CD4-positive, alpha-beta memory T cell (primary cell): ENCODE results near the gene TMIGD1. TPM values are rescaled to one million over a fixed set of nuclear protein-coding genes. Genes with fewer than 3 reads are reported as not detected.

Experiments used
- CTCF ChIA-PET: fragments of 350-600 bp; sonication (Branson Sonifier 250); formaldehyde crosslinking; loops from one replicate; lab custom pipeline; 2021; ENCODE audit warnings: inconsistent platforms; ENCODE audit not compliant: partially characterized antibody; lab: Charles Lee
- POLR2A ChIA-PET: fragments of 350-600 bp; sonication (Branson Sonifier 250); formaldehyde crosslinking; loops from one replicate; lab custom pipeline; 2021; ENCODE audit not compliant: partially characterized antibody; lab: Charles Lee
- DNase-seq, 5 donors: peaks; one replicate each; pipeline versions ENCODE4 v3.0.0 to v3.0.0-alpha.2; 2020 to 2022; ENCODE audit warnings: mixed read lengths in 1 of 5
- H3K27ac ChIP-seq: one replicate; pipeline ENCODE4 v1.7.0; 2013; ENCODE audit warnings: low read depth, low read length
- H3K27me3 ChIP-seq: 2 replicates; pipeline ENCODE4 v1.7.0; 2013; ENCODE audit warnings: mild to moderate bottlenecking, low read length, moderate library complexity; ENCODE audit not compliant: insufficient read depth
- H3K36me3 ChIP-seq: 2 replicates; pipeline ENCODE4 v1.7.0; 2013; ENCODE audit warnings: mild to moderate bottlenecking, low read length, moderate library complexity; ENCODE audit not compliant: insufficient read depth
- H3K4me1 ChIP-seq: 2 replicates; pipeline ENCODE4 v1.7.0; 2013; ENCODE audit warnings: mild to moderate bottlenecking, low read length, moderate library complexity; ENCODE audit not compliant: insufficient read depth
- H3K4me3 ChIP-seq, 2 donors: one replicate each; pipeline ENCODE4 v1.7.0; 2013; ENCODE audit warnings: low read length in 2 of 2, mild to moderate bottlenecking in 1 of 2
- H3K9me3 ChIP-seq, 2 donors: one replicate each; pipeline ENCODE4 v1.7.0; 2013; ENCODE audit warnings: low read length in 2 of 2, control low read depth in 1 of 2; ENCODE audit not compliant: control insufficient read depth in 1 of 2
- H3K27ac Mint-ChIP-seq, 7 donors: one replicate each; pipeline ENCODE4 v1.8.0; 2020 to 2021; ENCODE audit warnings: mixed read lengths in 7 of 7, mild to moderate bottlenecking in 6 of 7, inconsistent platforms in 3 of 7, moderate library complexity in 3 of 7
- H3K27me3 Mint-ChIP-seq, 2 donors: one replicate each; pipeline ENCODE4 v1.8.0; 2020 to 2021; ENCODE audit warnings: mixed read lengths in 2 of 2
- H3K36me3 Mint-ChIP-seq, 2 donors: one replicate each; pipeline ENCODE4 v1.8.0; 2020 to 2021; ENCODE audit warnings: mixed read lengths in 2 of 2, inconsistent platforms in 1 of 2, mild to moderate bottlenecking in 1 of 2
- H3K4me1 Mint-ChIP-seq, 4 donors: one replicate each; pipeline ENCODE4 v1.8.0; 2020 to 2021; ENCODE audit warnings: mixed read lengths in 4 of 4, mild to moderate bottlenecking in 1 of 4
- H3K4me3 Mint-ChIP-seq, 8 donors: one replicate each; pipeline ENCODE4 v1.8.0; 2020 to 2021; ENCODE audit warnings: mixed read lengths in 8 of 8, mild to moderate bottlenecking in 7 of 8, moderate library complexity in 6 of 8, inconsistent platforms in 3 of 8
- H3K9me3 Mint-ChIP-seq, 8 donors: one replicate each; pipeline ENCODE4 v1.8.0; 2020 to 2021; ENCODE audit warnings: mixed read lengths in 8 of 8, mild to moderate bottlenecking in 5 of 8, inconsistent platforms in 3 of 8, moderate library complexity in 1 of 8
- intact Hi-C: fragments of 100-400 bp; cut with micrococcal nuclease; formaldehyde crosslinking; loops from one replicate; pipeline ENCODE4 v1.15.1; 2023
- polyA plus RNA-seq, 2 donors: library from polyadenylated mRNA; unstranded; fragments of 300-500 nt; fragmentation: Illumina TruSeq; gene quantifications; one replicate each; pipeline ENCODE4 v1.2.3, GENCODE V29; 2021
- total RNA-seq, 2 experiments: library from RNA; stranded (reverse); gene quantifications; one replicate each; pipeline ENCODE4 v1.2.3, GENCODE V29; 2021

TMIGD1 gene
- total and polyA plus RNA-seq, 4 experiments from 2014 or later: not detected

DNA sequence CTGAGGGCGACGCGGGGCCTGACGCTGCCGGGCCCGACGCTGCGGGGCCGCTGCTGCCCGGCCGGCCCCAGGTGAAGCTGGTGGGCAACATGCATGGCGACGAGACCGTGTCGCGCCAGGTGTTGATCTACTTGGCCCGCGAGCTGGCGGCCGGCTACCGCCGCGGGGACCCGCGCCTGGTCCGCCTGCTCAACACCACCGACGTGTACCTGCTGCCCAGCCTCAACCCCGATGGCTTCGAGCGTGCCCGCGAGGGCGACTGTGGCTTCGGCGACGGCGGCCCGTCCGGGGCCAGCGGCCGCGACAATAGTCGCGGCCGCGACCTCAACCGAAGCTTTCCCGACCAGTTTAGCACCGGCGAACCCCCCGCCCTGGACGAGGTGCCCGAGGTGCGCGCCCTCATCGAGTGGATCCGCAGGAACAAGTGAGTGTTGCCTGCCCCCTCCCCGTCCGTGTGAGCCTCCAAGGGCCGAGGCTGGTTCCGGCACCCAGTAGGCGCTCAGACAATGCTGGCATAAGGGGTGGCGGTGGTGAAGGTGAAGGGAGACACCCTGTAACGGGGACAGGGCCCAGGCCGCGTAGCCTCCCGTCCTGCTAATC lies 45.5 kb upstream of the TMIGD1 start:
- ChIA-PET CTCF (interaction anchor here (0.9 to 3.3 kb wide), 4 partner anchors 18 to 97 kb away, joined by 3 to 25 read pairs (median 7); partner anchors contain the start of gene GOSR1), POLR2A (interaction anchor here (0.9 to 4.1 kb wide), 7 partner anchors 16 to 275 kb away, joined by 3 to 39 read pairs (median 7); partner anchors contain the start of genes BLMH and GOSR1)
- Histone ChIP-seq H3K36me3 (no peaks in the 10 kb centered on the region), H3K27ac (peak overlapping the region; percentile 85), H3K4me1 (peaks cover 69% of the 10 kb centered on the region), H3K4me3 (peak overlapping the region; percentile 19 to 56), H3K9me3 (no peaks in the 10 kb centered on the region), H3K27me3 (no peaks in the 10 kb centered on the region)
- DNase-seq: peak; percentile 6 to 45 (median 24)
- peaks cover 0 to 6% of the 10 kb centered on the region in 2 donors for H3K36me3 Mint-ChIP-seq
- H3K4me3 Mint-ChIP-seq: peak overlapping the region; percentile 84 to 92 (median 89)
- peaks cover 0 to 2% of the 10 kb centered on the region in 2 donors for H3K27me3 Mint-ChIP-seq
- no peaks in the 10 kb centered on the region for H3K9me3 Mint-ChIP-seq
- intact Hi-C loops: loop anchor here (2.0 kb wide), 1 partner anchor 329 kb away; no protein-coding TSS in a partner anchor
- H3K27ac Mint-ChIP-seq: peak overlapping the region; percentile 30 to 94 (median 85)
- peaks cover 43 to 68% (median 55%) of the 10 kb centered on the region in 4 donors for H3K4me1 Mint-ChIP-seq

DNA sequence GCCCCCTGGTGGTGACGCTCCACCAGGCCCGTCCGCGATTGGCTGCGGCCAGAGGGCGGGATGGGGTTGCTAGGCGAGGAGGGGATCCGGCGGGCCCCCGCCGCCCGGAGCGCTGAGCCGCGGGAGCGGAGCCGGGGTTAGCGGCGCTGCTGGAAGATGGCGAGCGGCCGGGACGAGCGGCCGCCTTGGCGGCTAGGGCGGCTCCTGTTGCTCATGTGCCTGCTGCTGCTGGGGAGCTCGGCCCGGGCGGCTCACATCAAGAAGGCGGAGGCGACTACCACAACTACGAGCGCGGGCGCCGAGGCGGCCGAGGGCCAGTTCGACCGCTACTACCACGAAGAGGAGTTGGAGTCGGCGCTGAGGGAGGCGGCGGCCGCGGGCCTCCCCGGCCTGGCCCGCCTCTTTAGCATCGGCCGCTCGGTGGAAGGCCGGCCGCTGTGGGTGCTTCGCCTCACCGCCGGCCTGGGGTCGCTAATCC lies 45.0 kb upstream of the TMIGD1 start, which contains the start of gene CPD:
Gene CPD, plus strand, starts transcription at position 103 of the 478 bp plus-strand sequence. Its CDS starts 54 bp downstream, at position 157.
- ChIA-PET CTCF (interaction anchor here (0.9 to 2.6 kb wide), 4 partner anchors 17 to 98 kb away, joined by 3 to 11 read pairs (median 4); partner anchors contain the start of gene GOSR1), POLR2A (interaction anchor here (0.9 to 4.1 kb wide), 9 partner anchors 15 to 274 kb away, joined by 3 to 39 read pairs (median 6); partner anchors contain the start of genes BLMH and GOSR1)
- DNase-seq: peak; percentile 94 to 98 (median 95)
- Mint-ChIP-seq H3K4me1 (peaks cover 43 to 65% (median 55%) of the 10 kb centered on the region in 4 donors), H3K27me3 (peaks cover 0 to 2% of the 10 kb centered on the region in 2 donors), H3K27ac (peak within 1 kb of the TSS; percentile 93 to 99 (median 97)), H3K4me3 (peak within 1 kb of the TSS; percentile 91 to 99 (median 96)), H3K36me3 (peaks cover 0 to 6% of the 10 kb centered on the region in 2 donors), H3K9me3 (no peaks in the 10 kb centered on the region)
- H3K27me3 ChIP-seq: no peaks in the 10 kb centered on the region
- H3K36me3 ChIP-seq: no peaks in the 10 kb centered on the region
- H3K4me3 ChIP-seq: peak within 1 kb of the TSS; percentile 56 to 90
- H3K9me3 ChIP-seq: no peaks in the 10 kb centered on the region
- peaks cover 64% of the 10 kb centered on the region for H3K4me1 ChIP-seq
- intact Hi-C loops: loop anchor here (1.0 to 2.0 kb wide), 3 partner anchors 15 to 330 kb away; no protein-coding TSS in a partner anchor
- peak within 1 kb of the TSS; percentile 85 for H3K27ac ChIP-seq

GRCh38 chr17:30378241-30378824 lies 44.5 kb upstream of the TMIGD1 start:
- peak in 4 of 5 donors; percentile 69 to 72 (median 70) for DNase-seq
- Mint-ChIP-seq H3K9me3 (no peaks in the 10 kb centered on the region), H3K4me1 (peaks cover 41 to 60% (median 52%) of the 10 kb centered on the region in 4 donors), H3K36me3 (peaks cover 0 to 6% of the 10 kb centered on the region in 2 donors), H3K4me3 (peak overlapping the region; percentile 91 to 99 (median 96)), H3K27ac (peak overlapping the region; percentile 93 to 99 (median 97)), H3K27me3 (peaks cover 0 to 2% of the 10 kb centered on the region in 2 donors)
- Histone ChIP-seq H3K4me3 (peak overlapping the region; percentile 56 to 90), H3K27ac (peak overlapping the region; percentile 85), H3K9me3 (no peaks in the 10 kb centered on the region), H3K4me1 (peaks cover 59% of the 10 kb centered on the region), H3K36me3 (no peaks in the 10 kb centered on the region), H3K27me3 (no peaks in the 10 kb centered on the region)
- intact Hi-C loops: loop anchor here (1.0 to 2.0 kb wide), 3 partner anchors 14 to 330 kb away; no protein-coding TSS in a partner anchor
- ChIA-PET CTCF (interaction anchor here (0.9 to 3.3 kb wide), 7 partner anchors 12 to 98 kb away, joined by 3 to 13 read pairs (median 4); partner anchors contain the start of gene GOSR1), POLR2A (interaction anchor here (0.9 to 4.1 kb wide), 10 partner anchors 10 to 98 kb away, joined by 3 to 39 read pairs (median 6); partner anchors contain the start of genes BLMH and GOSR1)

- Mint-ChIP-seq H3K27ac (peak overlapping the region; percentile 93 to 99 (median 97)), H3K4me3 (peak overlapping the region; percentile 91 to 99 (median 96)), H3K36me3 (peaks cover 0 to 6% of the 10 kb centered on the region in 2 donors), H3K9me3 (no peaks in the 10 kb centered on the region), H3K27me3 (peaks cover 0 to 2% of the 10 kb centered on the region in 2 donors), H3K4me1 (peaks cover 36 to 53% (median 45%) of the 10 kb centered on the region in 4 donors)
- Histone ChIP-seq H3K4me3 (peak overlapping the region; percentile 56 to 90), H3K27me3 (no peaks in the 10 kb centered on the region), H3K9me3 (no peaks in the 10 kb centered on the region), H3K36me3 (no peaks in the 10 kb centered on the region), H3K27ac (peak overlapping the region; percentile 85), H3K4me1 (peaks cover 53% of the 10 kb centered on the region)
- intact Hi-C loops: loop anchor here (1.0 to 2.0 kb wide), 3 partner anchors 13 to 331 kb away; no protein-coding TSS in a partner anchor
- CTCF ChIA-PET: interaction anchor here (0.8 to 3.3 kb wide), 9 partner anchors 9 to 260 kb away, joined by 3 to 13 read pairs (median 4); no protein-coding TSS in a partner anchor
- no peak for DNase-seq
- POLR2A ChIA-PET: interaction anchor here (1.1 to 4.1 kb wide), 8 partner anchors 11 to 94 kb away, joined by 3 to 39 read pairs (median 7); partner anchors contain the start of gene BLMH
Observed at GRCh38 chr17:30377574-30378240, 43.9 kb upstream of the TMIGD1 start.

DNA sequence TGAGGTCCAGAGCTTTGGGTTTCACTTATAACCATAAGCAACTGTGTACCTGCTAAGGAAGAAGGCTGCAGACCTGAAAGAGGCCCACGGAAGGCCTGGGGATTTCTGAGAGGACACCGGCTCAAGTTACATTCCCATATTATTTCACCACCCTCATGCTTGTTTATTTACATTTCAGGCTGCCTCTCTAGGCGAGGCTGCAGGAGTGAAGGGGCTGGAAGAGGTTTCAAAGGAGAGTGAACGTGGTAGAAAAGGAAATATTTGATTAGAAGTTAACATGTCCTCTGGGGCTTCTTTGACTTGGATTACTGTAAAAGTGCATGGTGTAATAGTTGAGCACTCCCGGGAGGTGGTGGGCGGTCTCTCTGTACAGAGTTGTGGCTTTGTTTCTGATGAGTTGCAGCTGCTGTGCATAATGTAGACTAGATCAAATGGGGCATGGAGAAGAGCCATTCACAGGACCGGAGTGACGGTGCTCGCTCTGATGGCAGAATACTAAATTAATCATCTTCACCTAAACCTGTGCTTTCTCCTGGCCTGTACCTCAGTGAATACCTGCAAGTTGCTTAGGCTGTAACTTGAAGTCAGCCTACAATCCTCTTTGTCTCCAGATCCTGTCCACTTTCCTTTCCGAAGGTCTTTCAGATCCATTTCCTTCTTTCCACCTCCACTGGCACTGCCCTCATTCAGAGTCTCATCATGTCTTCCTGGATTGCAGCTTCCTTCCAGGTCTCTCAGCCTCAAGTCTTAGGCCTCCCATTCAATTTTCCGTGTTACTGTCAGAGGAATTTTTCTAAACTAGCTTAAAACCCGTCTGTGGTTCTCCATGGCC lies 43.0 kb upstream of the TMIGD1 start:
- Mint-ChIP-seq H3K9me3 (no peaks in the 10 kb centered on the region), H3K4me1 (peaks cover 31 to 47% (median 40%) of the 10 kb centered on the region in 4 donors), H3K4me3 (peak overlapping the region in 7 of 8 donors; percentile 13 to 95 (median 44)), H3K36me3 (peaks cover 0 to 6% of the 10 kb centered on the region in 2 donors), H3K27me3 (peaks cover 0 to 2% of the 10 kb centered on the region in 2 donors), H3K27ac (peak overlapping the region; percentile 80 to 99 (median 95))
- H3K27me3 ChIP-seq: no peaks in the 10 kb centered on the region
- ChIA-PET POLR2A (interaction anchor here (4.1 kb wide), 1 partner anchor 13 kb away, joined by 39 read pairs; no protein-coding TSS in a partner anchor), CTCF (interaction anchor here (0.8 to 3.3 kb wide), 7 partner anchors 8 to 259 kb away, joined by 3 to 13 read pairs (median 4); no protein-coding TSS in a partner anchor)
- DNase-seq: peak in 1 of 5 donors; percentile 5
- no peak overlapping the region for H3K27ac ChIP-seq
- no peaks in the 10 kb centered on the region for H3K36me3 ChIP-seq
- H3K4me1 ChIP-seq: peaks cover 44% of the 10 kb centered on the region
- intact Hi-C loops: no loop called here
- H3K4me3 ChIP-seq: no peak overlapping the region
- no peaks in the 10 kb centered on the region for H3K9me3 ChIP-seq
